Ecto neural progenitor cell (in vitro differentiated cells): ENCODE data around the gene OLIG3.
A peak's percentile ranks its signal among the peaks of the same experiment; 100 is the strongest.

Source experiments
- DNase-seq: peaks from one replicate; pipeline ENCODE4 v3.0.0-alpha.2; 2018; ENCODE audit warnings: low spot score

The OLIG3 gene

DNA sequence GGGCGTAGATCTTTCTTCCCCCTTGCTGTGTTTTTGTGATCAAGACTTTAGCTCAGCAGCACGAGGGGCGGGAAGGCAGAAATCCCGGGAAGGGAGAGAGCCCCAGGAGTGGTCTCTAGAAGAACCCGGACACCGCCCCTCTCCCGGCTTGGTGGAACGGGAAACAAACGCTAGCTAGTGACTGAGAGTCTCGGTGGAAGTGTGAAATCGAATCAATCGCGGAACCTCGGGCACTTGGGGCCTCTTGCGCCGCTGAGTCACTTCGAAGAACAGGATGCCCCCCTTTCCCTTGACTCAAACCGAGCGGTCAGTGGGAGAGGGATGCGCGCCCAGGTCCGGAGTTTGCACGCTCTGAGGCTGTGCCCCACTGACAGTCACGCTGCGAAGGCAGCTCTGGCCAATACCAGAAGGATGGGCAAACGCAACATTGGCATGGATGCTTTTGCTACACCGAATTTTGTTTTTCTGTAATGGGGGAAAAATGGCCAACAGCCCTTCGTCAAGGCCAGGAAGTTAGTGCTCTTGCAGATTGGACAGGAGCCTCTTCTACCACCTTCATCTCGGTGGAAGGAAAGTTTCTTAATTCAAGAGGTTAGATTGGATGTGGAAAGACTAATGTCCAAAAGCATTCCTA, 1.6 kb upstream of the OLIG3 start:
- DNase-seq = peak; percentile 83

DNA sequence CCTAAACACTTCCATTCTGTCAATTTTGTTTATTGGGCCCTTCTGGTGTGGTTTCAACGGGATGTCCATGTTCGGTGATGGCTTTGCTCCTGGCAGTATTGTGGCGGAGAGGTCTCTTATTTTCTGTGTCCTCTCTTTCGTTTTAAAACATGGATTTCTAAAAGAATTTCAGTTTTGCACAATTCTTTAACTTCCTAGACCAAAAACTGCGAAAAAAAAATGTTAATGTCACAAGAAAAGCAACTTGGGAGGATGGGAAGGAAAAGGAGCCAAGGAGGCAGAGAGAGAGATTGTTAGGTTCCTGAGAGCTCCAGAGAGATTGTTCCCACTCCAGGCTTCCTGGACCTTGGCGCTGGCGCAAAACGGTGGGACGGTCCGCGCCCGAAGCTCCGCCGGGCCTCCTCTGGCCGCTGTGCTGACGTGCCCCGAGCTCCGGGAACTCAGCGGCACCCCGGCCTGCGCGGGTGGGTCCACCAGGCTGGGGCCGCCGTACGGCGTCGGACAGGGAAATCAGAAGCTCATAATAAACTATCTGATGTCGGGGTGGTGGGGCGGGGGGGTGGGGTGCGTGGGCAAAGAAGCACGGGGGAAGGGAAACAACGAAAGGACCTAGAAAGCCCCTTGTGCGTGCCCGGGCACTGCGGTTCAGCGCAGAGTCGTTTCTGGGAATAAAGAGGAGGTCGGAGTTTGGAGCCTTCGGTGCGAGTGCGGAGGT, 951 bp upstream of the OLIG3 start:
- DNase-seq = peak; percentile 73

DNA sequence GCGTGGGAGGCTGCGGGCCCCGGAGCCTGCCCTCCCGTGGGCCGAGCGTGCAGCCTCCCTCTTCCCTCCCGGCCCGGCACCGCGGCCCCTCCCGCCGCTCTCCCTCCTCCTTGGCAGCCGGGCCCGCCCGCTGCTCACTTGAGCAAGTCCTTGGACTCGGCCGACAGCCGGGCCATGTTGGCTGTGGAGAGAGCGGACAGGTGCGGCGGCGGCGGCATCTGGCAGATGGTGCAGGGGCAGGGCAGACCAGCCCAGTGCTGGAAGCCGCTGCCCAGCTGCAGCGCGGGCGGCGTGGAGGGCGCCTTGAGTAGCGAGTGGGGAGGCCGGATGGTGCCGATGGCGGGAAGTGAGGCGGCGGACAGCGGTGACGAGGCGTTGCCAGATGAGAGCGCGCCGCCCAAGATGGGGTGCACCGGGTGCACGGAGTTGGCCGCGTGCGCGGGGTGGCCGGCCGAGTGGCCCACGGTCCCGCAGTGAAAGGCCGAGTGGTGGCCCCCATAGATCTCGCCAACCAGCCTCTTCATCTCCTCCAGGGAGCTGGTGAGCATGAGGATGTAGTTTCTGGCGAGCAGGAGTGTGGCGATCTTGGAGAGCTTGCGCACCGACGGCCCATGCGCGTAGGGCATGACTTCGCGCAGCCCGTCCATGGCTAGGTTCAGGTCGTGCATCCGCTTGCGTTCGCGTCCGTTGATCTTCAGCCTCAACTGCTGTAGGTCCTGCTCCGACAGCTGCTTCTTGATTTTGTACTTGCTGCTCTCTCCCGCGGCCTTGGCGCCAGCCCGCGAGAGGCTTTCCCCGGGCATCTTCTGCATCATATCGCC, 766 bp downstream of the OLIG3 start:
- DNase-seq = peak; percentile 70

- no peak for DNase-seq
Observed at GRCh38 chr6:137492289-137493217, 1.6 kb downstream of the OLIG3 start.

DNA sequence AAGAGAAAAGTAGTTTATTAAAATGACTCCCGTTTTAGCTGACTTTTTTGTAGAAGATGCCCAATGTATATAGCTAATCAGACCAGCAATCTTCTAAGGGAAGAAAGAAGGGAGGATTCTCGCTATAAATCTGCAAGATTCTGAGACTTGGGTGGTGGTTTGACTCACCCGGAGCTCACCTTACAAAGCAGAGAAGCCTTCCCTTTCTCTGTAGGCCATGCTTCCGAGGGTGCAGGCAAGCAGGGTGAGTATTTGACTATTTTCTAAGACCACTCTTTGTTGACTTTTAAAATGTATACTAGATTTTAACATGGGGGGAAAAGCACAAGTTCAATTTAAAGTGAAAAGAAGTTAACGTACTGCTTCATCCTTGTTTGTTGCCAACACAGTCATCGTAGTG, 2.7 kb downstream of the OLIG3 start:
- no peak for DNase-seq

GRCh38 chr6:137490961-137491360, 3.2 kb downstream of the OLIG3 start:
- DNase-seq = no peak

GRCh38 chr6:137490006-137490905, 3.9 kb downstream of the OLIG3 start:
- DNase-seq = no peak

GRCh38 chr6:137489046-137490005, 4.9 kb downstream of the OLIG3 start:
- peak; percentile 63 for DNase-seq

DNA sequence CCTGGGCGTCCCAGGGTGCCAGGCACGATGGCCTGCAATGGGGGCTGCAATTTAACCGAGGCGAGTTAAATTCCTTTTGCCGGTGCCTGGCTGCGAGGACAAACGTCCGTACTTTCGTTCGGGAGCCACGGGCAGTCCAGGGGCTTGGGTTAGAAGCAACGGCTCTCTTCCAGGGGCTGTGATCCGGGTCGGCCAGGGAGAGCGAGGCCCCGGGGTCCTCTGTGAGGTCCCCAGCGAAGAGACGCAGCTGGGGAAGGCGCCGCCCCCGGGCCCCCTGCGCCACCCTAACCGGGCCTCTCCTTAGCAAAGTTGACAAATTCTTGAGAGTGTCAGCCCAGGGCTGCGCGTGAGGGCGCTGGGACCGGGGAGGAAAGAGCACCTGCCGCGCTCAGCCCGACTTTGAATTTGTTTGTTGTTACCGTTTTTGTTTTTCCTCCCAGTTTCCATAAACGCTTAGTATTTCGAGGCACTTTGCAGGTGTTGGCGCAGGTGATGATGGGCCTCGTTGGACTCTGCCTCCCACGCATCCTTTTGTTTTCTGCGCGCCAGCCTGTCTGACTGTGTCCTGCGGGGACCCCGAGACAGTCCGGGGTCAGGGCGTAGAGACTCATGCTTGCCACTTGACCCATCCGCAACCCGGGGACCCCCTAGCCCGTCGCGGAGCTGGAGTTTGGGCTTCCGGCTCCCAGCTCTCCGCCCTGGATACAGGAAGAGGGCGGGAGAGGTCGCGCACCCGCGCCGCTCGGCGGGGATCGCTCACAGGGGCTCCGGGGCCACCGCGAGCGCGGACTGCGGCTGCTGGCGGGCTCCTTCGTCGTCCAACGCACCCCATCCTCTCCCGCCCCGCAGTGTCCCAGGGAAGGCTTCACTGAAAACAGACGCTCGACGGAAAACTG, 5.8 kb downstream of the OLIG3 start:
- peak; percentile 66 for DNase-seq

DNA sequence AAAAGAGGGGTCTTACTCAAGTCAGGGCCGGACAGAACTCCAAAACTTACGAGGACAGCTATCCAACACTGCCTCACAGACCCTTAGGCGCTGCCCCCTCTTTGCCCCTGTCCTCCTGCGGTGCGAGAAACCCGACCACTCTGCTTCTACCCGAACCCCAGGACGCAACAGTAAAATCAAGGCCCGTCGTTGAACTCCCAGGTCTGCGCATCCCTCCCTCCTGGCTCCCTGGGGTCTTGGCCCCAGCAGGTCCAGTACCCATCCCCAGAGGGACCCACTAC, 6.4 kb downstream of the OLIG3 start:
- DNase-seq = no peak

DNA sequence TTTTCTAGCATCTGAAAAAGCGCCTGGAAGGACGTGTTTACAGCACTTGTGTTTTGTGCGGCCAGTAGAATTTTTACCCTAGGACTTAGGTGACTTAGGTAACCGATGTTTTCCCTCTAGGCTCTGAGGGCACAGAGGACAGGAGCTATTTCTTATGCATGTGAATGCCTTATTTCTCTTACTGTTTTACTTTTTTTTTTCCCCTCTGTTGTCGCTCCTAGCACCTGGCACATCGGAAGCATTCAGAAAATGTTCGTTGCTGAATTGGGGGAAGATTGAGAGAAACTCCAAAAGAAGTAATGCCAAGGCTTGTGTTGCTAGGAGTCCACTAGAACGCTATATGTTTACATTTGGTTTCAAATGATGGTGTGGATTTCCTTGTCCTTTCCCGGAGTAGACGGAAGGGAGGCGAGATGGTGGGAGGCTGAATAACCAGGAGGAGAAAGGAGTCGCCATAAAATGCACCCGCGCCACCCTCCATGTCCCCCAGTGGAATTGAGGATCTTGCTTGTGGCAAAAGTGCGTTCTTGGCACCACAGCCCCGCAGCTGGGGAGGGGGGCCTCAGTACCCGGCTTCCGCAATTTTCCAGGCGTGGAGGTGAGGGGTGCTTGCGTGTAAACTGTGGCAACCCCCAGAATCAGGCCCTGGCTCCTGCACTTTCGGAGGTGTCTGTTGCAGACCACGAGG, 6.9 kb downstream of the OLIG3 start:
- no peak for DNase-seq

DNA sequence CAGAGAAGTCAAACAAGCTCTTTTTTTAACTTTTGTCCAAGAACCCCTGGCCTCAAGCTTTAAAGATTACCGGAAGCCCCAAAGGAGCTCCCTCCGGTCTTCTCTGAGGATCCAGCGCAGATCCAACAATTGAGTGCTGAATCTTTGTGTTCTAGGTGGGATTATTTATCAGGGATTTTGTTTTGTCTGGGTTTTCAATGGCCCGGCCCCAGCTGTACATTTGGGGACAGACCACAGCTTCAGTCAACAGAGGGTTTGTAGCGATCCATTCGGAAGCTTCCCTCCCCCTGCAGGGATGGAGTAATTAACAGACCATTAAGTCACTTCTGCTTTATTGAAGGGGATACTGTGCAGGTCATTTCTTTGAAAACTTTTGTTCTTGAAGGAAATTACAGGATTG, 7.8 kb downstream of the OLIG3 start:
- DNase-seq = peak; percentile 54

GRCh38 chr6:137480431-137480830, 13.8 kb downstream of the OLIG3 start:
- DNase-seq = no peak

DNA sequence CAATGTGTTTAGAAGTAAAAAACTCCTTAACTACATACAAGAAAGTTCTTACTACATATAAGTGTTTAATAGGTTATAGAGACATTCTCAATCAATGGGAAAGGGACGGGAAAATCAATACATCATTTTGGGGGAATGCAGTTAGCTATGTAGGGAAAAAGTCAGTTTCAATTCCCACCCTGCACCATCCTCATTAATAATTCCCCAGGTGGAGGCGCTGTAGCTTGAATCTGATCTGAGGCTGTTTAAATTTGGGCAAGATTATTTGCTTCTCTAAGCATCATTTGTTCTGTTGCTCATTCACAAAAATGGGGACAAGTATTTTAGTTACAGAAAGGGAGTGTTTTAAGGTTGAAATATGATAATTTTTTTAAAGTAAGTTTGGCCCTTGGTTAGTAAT, 19.1 kb downstream of the OLIG3 start:
- no peak for DNase-seq

GRCh38 chr6:137473598-137473997, 20.6 kb downstream of the OLIG3 start:
- DNase-seq = no peak

GRCh38 chr6:137472641-137473137, 21.5 kb downstream of the OLIG3 start:
- DNase-seq = no peak

DNA sequence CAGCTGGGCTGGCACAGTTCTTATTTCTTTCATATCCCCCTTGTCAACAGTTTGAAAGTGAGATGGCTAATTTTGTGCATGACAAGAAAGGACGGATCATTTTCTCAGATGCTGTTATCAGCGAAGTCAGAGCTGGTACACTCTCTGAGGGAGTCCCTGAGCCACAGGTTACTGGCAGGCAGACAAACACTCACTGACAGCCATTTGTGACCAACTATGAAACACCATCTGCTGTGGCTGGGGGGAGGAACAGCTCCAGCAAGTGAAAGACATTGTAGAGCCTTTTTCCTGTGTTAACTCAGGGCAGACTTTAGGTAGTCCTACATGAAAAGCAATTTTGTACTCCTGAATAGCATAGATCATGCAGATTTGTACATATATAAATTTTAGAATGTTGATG, 22.2 kb downstream of the OLIG3 start:
- DNase-seq = no peak

DNA sequence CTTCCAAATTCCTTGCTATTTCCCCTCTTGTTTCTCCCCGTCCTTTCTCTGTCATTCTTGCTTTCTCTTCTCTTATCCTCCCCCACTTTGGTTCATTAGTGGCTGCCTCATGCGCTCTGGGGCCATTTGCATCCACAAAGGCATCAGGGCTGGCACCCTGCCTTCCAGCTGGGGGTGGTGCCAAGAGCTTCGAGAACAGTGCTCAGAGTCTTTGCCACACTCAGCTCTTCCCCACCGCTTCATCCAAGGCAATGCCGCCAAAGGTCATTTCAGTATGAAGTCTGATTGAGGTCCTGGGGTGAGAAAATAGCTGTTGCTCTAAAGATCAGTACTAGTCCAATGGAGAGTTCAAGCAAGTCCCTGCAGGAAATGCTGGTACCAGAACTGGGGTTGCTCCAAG, 22.7 kb downstream of the OLIG3 start:
- no peak for DNase-seq
